PC-3 (cell line): ENCODE measurements around the gene GABRD. TPM values are rescaled to one million over a fixed set of nuclear protein-coding genes. Genes with fewer than 3 reads are reported as not detected.
A peak's percentile ranks its signal among the peaks of the same experiment; 100 is the strongest.

Source experiments
- ATAC-seq: fragments of 200-7000 bp; cut with Tn5 transposase; 2 replicates; pipeline ENCODE4 v1.9.1; 2020; ENCODE audit warnings: mild to moderate bottlenecking, moderate library complexity
- BruUV-seq: library from RNA; stranded (reverse); fragments of 400-500 nt; replicated peaks from 2 replicates; lab custom pipeline; 2021; lab: Mats Ljungman, UMichigan
- CTCF ChIA-PET: fragments of 300-600 bp; sonication (Branson Sonifier 250); formaldehyde crosslinking; loops from one replicate; lab custom pipeline; 2022; ENCODE audit warnings: antibody characterized with exemption; lab: Charles Lee
- POLR2A ChIA-PET: fragments of 300-600 bp; sonication (Branson Sonifier 250); formaldehyde crosslinking; loops from one replicate; lab custom pipeline; 2022; ENCODE audit warnings: antibody characterized with exemption; ENCODE audit not compliant: unreplicated experiment; lab: Charles Lee
- DNase-seq: peaks from one replicate; pipeline ENCODE4 v3.0.0-alpha.2; 2015
- H2AFZ ChIP-seq: fragments of 300-600 bp; sonication (generic); 2 replicates; pipeline ENCODE4 v1.6.0; 2016; ENCODE audit warnings: antibody characterized with exemption, low read length
- H3F3A ChIP-seq: fragments of 300-600 bp; sonication (generic); one replicate; pipeline ENCODE4 v1.6.0; 2017; ENCODE audit warnings: antibody characterized with exemption, low read length, control low read depth, mild to moderate bottlenecking; ENCODE audit not compliant: unreplicated experiment
- H3K27ac ChIP-seq: fragments of 300-600 bp; sonication (generic); 2 replicates; pipeline ENCODE4 v1.5.1; 2016; ENCODE audit warnings: mild to moderate bottlenecking, low read length
- H3K27me3 ChIP-seq: fragments of 300-600 bp; sonication (generic); 2 replicates; pipeline ENCODE4 v1.6.1; 2016; ENCODE audit warnings: low read length, mixed read lengths
- H3K36me3 ChIP-seq: fragments of 300-600 bp; sonication (generic); 2 replicates; pipeline ENCODE4 v1.6.1; 2016; ENCODE audit warnings: low read depth, mixed run types, low read length, mixed read lengths
- H3K4me1 ChIP-seq: fragments of 300-600 bp; sonication (generic); 2 replicates; pipeline ENCODE4 v1.5.1; 2016; ENCODE audit warnings: low read length; ENCODE audit not compliant: insufficient read depth
- H3K4me2 ChIP-seq: fragments of 300-600 bp; sonication (generic); 2 replicates; pipeline ENCODE4 v1.6.0; 2016; ENCODE audit warnings: low read length
- H3K4me3 ChIP-seq: fragments of 300-600 bp; sonication (generic); 2 replicates; pipeline ENCODE4 v1.5.1; 2016; ENCODE audit warnings: mild to moderate bottlenecking, low read length, mixed read lengths
- H3K79me2 ChIP-seq: fragments of 300-600 bp; sonication (generic); 2 replicates; pipeline ENCODE4 v1.6.1; 2017; ENCODE audit warnings: low read length, mixed read lengths
- H3K9ac ChIP-seq: fragments of 300-600 bp; sonication (generic); 2 replicates; pipeline ENCODE4 v1.6.0; 2016; ENCODE audit warnings: mild to moderate bottlenecking, low read length
- H3K9me2 ChIP-seq: fragments of 300-600 bp; sonication (generic); replicated peaks from 2 replicates; pipeline ENCODE4 v1.6.1; 2016; ENCODE audit warnings: mixed run types, low read length, mixed read lengths
- H3K9me3 ChIP-seq: fragments of 300-600 bp; sonication (generic); 2 replicates; pipeline ENCODE4 v1.6.1; 2016; ENCODE audit warnings: low read length, mixed read lengths
- H4K20me1 ChIP-seq: fragments of 300-600 bp; sonication (generic); 2 replicates; pipeline ENCODE4 v1.6.1; 2016; ENCODE audit warnings: low read length, mixed read lengths
- CTCF ChIP-seq: fragments of 300-600 bp; sonication (generic); conservative IDR thresholded peaks from 2 replicates; pipeline ENCODE4 v1.5.1; 2017; ENCODE audit warnings: antibody characterized with exemption, low read depth, mild to moderate bottlenecking, low read length
- EZH2 ChIP-seq: fragments of 300-600 bp; sonication (generic); IDR thresholded peaks from one replicate; pipeline ENCODE4 v1.6.1; 2017; ENCODE audit warnings: antibody characterized with exemption, mild to moderate bottlenecking, low read length; ENCODE audit not compliant: unreplicated experiment
- EZH2phosphoT487 ChIP-seq: fragments of 300-600 bp; sonication (generic); IDR thresholded peaks from 2 replicates; pipeline ENCODE4 v1.6.1; 2018; ENCODE audit warnings: mild to moderate bottlenecking, antibody characterized with exemption, low read length, borderline replicate concordance
- intact Hi-C: fragments of 100-400 bp; cut with micrococcal nuclease; formaldehyde crosslinking; loops from 2 replicates; pipeline ENCODE4 v1.9.0; 2023
- total RNA-seq: library from RNA; depleted of rRNA; stranded (reverse); fragments of >200 nt; gene quantifications from 2 replicates; pipeline ENCODE4 v1.2.3, GENCODE V29; 2014

Gene GABRD
- total RNA-seq, 1 experiment from 2014 or later = not detected

- ChIA-PET CTCF (no interaction called here), POLR2A (no interaction called here)
- Histone ChIP-seq H3F3A (no peaks in the 10 kb centered on the region), H3K4me1 (peaks cover 9% of the 10 kb centered on the region; the same call in 1 of the 2 replicates), H3K27me3 (peaks cover 32% of the 10 kb centered on the region), H3K9ac (no peak overlapping the region), H3K9me3 (no peaks in the 10 kb centered on the region), H3K36me3 (no peaks in the 10 kb centered on the region), H3K4me3 (no peak overlapping the region), H3K9me2 (no peaks in the 10 kb centered on the region), H3K79me2 (no peaks in the 10 kb centered on the region), H2AFZ (no peak overlapping the region), H4K20me1 (no peaks in the 10 kb centered on the region), H3K27ac (no peak overlapping the region), H3K4me2 (no peak overlapping the region)
- no peak for ATAC-seq
- TF ChIP-seq EZH2 (no peak), CTCF (no peak), EZH2phosphoT487 (no peak)
- intact Hi-C loops = no loop called here
- no TSS peak for BruUV-seq
- DNase-seq = no peak
Observed at GRCh38 chr1:2018217-2019171, 651 bp upstream of the GABRD start.

- no peaks in the 10 kb centered on the region for H4K20me1 ChIP-seq
- ChIA-PET CTCF (no interaction called here), POLR2A (no interaction called here)
- no peak overlapping the region for H3K9ac ChIP-seq
- no peak for DNase-seq
- ATAC-seq = no peak
- peaks cover 7% of the 10 kb centered on the region; the same call in 1 of the 2 replicates for H3K4me1 ChIP-seq
- H3K27ac ChIP-seq = no peak overlapping the region
- H2AFZ ChIP-seq = no peak overlapping the region
- H3K9me2 ChIP-seq = no peaks in the 10 kb centered on the region
- intact Hi-C loops = no loop called here
- H3K9me3 ChIP-seq = no peaks in the 10 kb centered on the region
- H3F3A ChIP-seq = no peaks in the 10 kb centered on the region
- no TSS peak for BruUV-seq
- no peaks in the 10 kb centered on the region for H3K36me3 ChIP-seq
- H3K4me2 ChIP-seq = no peak overlapping the region
- no peak overlapping the region for H3K4me3 ChIP-seq
- TF ChIP-seq EZH2 = peak; percentile 30
- no peak for TF ChIP-seq CTCF
- no peaks in the 10 kb centered on the region for H3K79me2 ChIP-seq
- H3K27me3 ChIP-seq = peaks cover 32% of the 10 kb centered on the region
Observed at GRCh38 chr1:2019571-2020309, 595 bp downstream of the GABRD start.
